SK-N-DZ (cell line): ENCODE data around the gene AUTS2.

Experiments
- DNase-seq: peaks from one replicate; pipeline ENCODE4 v3.0.0-alpha.2; 2015; ENCODE audit warnings: low spot score

The AUTS2 gene

DNA sequence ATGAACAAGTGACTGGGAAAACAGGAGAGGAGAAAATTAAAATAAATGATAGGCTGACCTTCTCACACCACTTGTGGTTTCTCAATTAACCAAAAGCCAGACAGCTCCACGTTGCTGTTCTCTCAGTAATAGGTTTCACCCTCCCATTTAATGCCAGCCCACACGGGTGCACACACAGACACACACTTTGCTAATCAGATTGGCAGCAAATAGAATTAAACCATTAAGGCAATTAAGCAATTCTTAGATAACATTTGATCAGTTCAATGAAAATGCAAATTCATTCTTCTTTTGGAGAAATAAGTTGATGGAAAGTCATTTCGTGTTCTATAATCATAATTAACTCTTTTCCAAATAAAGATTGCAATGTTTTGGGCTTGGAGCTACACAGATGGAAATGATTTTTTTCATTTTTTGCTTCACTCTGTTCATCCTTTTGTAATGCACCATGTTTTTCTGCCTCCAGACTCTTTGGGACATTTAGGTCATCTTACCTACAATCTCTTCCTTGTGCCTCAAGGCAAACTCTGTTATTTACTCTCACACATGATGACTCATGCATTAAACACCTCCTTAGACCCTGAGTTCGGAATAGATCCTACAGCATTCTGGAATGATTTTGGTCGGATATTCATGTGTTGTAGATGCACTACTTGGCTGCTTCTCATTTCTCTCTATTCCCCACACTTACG, 700.7 kb downstream of the AUTS2 start:
- DNase-seq: peak; percentile 11

DNA sequence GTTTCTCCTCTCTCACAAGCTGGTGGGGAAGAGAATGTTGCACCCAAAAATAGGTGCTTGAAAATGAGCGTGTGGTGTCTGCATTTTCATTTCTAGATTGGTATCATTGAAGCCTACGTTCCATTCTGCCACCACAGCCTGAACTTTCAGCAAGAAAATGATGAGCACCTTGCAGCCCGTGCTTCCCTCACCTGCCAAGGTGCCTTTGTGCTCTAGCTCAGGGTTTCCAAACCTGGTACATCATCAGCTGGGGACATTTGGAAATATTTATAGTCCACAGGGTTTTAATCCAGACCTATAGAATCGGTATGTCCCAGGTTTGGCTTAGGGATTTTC, 701.2 kb downstream of the AUTS2 start:
- no peak for DNase-seq

DNA sequence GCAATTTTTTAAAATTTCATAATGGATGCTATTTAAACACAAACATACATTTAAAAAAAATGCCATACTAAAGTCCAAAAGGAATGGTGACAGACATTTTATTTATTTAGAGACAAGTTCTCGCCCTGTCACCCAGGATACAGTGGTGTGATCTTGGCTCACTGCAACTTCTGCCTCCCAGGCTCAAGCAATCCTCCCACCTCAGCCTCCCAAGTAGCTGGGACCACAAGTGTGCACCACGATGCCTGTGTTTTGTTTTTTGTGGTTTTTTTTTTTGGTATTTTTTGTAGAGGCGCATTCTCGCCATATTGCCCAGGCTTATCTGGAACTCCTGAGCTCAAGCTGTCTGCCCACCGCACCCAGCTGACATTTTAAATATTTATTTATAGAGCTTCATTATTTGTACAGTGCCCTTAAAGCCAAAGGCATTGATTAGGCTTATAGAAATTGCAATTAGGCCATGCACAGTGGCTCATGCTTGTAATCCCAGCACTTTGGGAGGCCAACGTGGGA, 703.5 kb downstream of the AUTS2 start:
- DNase-seq: no peak

DNA sequence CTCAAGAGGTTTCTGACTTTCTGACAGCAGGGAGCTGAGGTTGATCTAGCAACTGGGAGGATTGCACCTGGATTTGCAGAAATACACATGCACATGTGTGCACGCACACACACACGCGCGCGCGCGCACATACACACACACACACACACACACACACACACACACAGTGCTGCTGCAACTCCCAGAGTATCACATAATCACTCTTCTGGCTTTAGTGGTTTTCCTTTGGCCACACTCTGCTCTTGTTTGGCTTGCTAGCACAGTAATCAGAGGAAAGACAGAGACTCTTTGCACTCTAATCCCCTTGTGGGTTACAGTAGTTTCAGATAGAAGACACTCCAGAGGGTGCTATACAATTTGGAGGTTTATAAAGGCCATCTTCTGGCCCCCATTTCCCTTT, 705.0 kb downstream of the AUTS2 start:
- no peak for DNase-seq

DNA sequence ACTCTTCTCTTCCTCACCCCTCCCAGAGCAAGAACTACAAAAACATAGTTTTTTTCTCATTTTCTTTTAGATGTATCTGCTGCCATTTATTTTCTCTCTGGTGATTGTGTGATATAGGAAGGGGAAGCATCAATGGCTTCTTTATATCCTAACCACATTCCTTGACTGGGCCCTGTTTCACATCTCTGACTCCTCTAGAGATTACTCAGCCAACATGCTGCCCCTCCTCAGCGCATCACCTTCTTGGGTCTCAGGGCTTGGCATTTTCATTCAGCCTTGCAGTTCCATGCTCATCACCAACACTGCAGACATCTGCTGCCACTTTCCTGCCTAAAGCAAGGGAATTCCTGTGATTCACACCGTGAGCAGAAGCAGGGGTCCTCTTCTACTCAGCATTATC, 705.5 kb downstream of the AUTS2 start:
- no peak for DNase-seq

DNA sequence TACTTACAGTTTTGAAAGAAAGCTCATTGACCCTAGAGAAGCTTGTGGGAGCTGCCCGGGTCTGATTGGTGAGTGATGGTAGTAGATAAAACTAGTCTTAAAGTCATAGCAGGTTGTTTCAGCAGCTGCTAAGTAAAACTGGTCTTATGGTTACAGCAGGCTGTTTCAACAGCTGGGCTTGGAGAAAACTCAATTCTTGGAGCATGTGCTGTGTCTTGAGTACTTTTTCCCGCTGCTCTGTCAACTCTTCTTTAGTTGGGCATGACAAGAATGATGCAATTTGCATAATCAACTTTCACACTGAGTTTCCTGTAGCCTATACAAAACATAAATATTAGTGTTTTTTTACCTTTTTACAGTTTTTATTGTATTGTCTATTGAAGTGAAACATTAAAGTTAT, 707.9 kb downstream of the AUTS2 start:
- DNase-seq: no peak

DNA sequence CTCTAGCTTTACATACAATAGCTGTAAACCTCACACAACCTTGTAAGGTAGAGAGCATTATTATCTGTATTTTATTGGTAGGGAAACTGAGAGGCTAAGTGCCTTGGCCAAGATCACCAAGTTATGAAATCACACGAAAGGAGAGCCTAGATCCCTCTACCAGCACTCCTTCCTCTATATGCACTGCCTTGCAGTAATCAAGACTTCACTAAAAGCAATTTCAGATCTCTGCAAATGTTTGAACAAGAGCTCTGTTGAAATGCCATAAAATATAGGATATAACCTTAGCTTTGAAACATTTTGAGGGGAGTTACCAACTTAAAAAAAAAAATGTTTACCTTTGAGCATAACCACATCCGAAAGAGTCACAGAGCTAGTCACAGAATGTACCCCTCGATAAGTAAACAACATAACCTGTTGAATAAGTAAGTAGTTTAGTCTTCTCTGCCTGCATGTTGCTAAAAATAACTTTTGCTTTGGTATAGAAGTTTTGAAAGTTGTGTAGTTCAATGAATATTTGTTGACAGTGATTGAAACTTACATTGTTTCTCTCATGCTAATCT, 709.4 kb downstream of the AUTS2 start:
- no peak for DNase-seq

DNA sequence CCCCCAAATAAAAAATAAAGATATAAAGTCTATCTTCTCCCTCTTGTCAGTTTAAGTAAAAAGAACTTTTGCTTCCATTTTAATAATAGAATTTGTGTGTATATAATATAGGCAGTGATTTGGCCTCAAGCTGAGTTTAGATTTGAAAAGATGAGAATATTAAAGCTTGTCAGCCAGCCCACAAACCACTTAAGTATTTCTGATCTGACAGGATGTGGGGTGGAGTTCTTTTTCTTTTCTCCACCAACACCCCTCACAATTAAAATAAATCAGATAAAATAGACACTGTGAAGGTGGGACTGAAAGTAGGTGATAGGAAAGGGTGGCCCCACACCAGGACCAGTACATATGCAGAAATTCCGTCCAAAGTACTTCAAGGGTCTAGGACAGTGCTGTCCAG, 714.1 kb downstream of the AUTS2 start:
- DNase-seq: no peak

DNA sequence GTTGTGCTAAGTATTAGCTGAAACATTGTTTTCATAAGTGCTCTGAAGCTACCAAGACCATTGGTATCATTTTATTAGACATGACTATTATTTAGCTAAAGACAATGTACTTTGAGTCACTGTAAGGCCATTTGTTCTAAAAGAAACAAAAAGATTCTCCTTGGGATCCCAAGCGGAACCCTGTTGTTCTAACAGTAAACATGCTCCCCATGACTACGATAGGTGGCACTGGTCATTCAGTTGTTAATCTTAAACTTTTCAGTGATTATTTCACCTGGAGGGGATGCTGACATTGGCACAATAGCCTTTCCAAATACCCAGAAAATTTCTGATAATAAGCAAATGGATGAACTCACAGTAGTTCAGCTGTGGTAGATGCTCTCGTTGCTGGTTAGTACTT, 715.0 kb downstream of the AUTS2 start:
- no peak for DNase-seq

DNA sequence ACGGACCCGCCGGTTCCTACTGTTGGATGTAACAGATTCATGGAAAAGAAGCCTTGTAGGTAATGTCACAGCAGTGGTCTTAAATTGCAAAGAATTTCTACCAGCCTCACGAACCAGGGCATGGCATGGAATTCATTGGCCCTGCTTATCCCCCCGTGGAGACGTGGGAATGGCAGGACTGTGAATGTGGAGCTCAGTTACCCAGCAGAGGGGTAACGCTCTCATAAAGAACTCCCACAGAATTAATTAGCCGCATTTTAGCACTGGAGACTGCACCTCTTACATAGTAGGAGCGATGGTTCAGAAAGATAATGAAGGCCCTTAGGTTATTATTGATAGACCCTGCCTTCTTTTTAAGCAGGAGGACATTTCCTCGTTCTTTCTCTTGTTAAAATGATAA, 715.4 kb downstream of the AUTS2 start:
- no peak for DNase-seq

DNA sequence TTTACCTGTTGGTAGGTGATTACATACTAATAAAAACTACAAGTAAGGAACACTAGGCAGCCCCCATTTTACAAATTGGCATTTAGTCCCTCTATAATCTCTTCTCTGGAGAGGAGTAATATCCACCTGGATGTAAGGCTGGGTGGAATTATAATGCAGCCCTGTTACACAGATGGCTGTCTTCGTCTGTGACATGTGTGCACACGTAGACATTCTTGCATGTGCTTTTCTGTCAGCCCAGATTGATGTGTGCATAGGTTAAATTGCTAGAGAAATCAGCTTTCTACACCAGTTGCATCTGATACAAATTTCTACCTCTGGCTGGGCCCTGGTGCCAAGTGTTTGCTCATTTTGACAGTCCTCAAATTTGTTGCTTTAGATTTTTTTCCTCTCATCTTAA, 715.9 kb downstream of the AUTS2 start:
- DNase-seq: no peak

DNA sequence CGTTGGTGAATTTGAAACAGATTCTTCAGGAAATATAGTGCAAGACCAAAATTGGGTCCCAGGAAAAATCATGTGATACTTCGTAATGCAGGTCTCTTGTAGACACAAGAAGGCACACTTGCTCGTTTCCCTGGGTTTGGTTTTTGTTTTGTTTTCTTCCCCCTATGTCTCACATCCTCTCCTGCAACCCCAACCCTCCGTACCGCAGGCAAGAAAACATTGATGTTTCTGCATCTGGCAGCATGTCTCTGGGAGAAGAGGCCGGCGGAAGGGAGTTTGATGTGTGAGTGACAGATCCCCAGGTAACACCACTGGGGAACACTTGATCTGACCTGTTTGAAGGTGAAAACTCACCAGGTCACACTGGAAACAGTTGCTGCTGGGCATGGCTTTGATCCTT, 718.5 kb downstream of the AUTS2 start:
- DNase-seq: no peak

DNA sequence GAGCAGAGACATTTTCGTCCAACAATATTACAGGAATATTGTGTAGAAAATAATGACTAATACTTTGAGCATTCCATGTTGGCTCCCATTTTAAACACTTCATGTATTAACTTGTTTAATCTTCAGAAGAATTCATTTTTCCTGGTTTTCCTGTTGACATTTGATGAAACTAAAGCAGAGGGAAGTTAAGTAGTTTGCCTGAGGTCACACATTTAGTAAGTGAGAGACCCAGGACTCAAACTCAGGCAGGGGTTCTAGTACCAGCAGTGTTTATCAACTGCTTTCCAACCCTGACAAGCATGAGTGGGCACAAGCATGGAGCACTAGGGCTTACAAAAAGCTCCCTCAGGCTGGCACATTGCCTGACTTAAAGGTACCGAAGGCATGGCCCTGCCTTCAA, 719.1 kb downstream of the AUTS2 start:
- no peak for DNase-seq

DNA sequence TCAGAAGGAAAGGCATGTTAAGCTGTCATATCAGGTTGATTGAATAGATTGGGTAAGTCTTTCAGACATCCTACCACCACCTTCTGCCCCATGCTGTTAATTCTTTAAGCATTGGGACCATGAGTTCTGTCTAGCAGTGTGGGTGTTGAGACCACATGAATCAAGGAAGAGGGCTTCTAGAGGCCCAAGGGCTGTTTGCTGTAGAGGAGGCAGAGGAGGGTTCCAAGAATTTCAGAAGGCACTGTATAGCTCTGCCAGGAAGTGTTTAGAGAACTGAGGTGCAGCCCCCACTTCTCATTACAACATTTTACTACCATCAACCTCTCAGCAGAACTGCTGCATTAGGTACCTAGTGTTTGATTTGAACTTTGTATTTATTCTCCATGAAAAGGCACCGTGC, 720.2 kb downstream of the AUTS2 start:
- no peak for DNase-seq

DNA sequence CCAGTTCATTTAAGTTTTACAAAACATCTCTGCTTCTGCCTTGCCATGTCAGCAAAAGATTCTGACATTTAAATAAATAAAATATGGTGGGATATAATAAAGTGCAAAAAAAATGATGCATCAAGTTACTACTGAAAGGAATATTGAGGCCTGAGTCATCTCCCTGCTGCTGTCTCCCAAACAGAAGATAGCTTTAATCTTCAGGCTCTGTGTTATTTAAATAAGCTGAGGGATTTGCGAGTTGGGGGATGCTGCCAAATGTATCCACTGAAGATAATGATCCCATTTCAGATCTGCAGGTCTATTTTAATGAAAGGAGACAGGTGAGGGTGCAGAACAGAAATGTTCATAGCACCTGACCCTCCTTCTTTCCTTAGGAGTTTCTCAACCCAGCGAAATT, 720.8 kb downstream of the AUTS2 start:
- DNase-seq: no peak

DNA sequence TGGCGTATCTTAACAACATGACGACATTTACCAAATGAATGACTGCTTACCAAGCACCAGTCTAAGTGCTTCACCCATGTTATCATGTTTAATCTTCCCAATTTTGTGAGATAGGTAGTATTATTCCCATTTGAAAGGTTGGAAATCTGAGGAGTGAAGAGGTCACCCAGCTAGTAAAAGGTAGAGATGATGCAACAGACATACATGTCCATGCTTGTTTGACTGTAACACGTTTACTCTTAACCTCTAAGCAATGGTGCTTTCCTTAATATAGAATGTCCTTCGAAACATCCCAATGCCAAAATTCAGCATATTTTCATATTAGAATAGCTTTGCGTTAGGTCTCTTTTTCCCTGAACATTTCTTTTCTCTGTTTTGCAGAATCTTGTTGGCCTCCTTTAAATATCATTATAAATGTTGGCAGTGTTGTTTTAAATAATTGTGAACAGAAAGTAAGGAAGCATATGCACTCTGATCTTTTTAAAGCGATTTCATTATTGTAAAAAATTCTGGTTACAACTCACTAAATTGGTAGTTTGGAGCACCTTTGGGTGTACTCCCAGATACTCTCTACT, 722.8 kb downstream of the AUTS2 start:
- no peak for DNase-seq

DNA sequence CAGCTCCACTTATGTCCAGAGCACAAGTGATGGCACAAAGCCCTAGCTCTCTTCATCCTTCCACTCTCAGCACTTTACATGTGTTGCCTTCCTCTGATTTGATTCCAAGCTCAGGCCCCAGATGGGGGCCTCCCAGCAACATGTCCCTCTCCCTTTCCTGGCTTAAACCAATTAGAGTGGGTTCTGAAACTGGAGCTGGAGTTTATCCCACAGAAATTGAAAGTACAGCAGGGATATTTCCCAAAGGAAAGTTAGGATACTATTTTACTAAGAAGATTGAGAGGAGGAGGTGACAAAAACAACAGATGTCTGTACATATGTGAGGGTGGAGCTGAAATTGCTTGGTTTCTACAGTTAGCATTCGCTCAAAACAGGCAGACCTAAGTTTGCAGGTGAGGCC, 724.6 kb downstream of the AUTS2 start:
- DNase-seq: peak; percentile 37

DNA sequence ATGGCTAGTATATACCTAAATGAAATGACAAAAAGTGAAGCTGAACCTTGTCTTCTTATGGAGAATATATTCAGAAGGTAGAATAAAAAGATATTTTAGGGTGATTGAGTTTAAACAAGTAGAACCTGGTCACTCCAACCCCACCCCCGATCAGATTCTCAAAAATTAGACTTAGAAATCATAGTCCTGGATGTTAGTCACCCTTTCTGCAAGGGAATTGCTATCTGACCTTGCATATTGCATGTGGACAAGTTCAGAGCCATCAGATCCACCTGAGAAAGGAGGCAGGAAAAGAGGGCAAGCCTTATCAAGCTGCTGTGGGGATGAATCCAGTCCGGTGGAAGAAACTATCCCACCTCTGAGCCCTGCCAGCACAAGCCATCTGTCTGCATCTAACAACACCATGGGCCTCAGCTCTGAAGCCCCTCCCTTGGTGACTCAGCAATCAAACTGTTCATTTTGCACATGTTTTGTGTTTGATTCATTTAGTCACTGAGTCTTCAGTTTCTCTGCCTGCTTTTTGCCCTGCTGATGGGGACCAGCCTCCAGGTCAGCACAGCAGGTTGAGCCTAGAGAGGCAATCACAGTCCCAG, 727.3 kb downstream of the AUTS2 start:
- DNase-seq: peak; percentile 43

DNA sequence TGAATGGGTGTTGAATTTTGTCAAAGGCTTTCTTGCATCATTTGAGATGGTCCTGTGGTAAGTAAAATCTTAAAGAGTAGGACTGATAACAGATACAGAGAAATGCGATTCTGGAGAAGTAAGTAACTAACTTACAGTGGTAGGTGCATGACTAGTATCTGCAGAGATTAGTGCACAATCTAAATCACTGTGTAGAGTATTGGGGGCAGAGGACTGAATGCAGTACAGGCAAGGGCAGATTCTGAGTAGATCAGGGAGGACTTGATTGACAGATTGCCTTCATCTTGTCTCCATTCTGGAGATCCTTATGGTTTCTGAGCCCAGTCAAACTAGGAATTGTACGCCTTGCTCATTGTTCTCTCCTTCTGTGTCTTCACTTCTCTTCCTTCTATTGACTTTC, 736.0 kb downstream of the AUTS2 start:
- no peak for DNase-seq

DNA sequence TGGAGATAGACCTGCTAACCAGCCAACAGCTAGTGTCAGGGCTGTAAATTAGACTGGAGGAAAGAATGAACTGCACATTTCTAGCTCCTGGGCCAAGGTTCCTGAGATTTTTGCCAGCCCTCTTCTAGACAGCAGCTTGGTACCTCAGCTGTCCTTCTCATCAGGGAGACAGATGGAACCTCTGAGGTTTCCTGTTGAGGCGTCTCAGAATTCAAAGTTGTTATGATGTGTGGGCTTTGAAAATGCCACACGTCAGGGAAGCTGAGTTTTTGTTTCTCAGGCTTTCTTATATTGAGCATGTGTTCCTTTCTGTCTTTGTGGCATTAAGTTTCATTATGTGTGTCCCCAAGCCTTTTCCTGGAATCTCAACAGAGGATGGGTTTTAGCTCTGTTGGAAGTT, 736.6 kb downstream of the AUTS2 start:
- DNase-seq: no peak

DNA sequence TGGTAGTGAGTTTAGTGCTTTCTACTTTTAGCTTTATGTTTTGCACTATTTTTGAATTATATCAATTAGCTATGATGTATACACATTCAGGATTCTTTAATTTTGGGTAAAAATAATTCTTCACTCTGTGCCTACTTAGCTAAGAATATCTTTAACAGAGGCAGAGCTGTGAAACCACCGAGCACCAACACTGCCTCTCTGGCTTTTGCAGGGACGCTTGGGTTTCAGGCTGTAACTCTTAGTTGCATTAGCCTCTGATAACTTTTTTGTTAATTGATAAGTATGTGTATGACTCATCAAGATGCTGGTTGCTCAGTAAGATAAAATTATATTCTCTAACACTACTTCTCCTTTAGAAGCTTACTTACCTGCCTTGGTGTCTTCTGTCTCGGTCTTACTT, 738.3 kb downstream of the AUTS2 start:
- no peak for DNase-seq

DNA sequence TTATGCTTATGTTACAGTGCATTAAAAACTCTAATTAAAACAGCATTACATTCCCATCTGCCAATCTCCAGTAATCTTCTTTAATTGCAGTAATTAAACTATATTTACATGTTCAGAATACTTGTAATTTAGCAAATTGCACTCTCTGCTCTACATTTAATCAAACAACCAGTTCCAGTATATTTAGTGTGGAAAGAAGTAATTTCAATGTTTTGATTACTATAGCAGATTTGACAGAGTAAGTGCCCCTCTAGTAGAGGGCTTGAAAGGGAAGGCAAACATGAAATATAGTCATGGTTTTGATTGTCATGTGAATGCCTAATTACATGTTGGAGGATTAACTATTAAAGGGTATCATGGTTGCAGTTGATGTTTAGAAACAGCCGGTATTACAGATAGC, 739.7 kb downstream of the AUTS2 start:
- no peak for DNase-seq

DNA sequence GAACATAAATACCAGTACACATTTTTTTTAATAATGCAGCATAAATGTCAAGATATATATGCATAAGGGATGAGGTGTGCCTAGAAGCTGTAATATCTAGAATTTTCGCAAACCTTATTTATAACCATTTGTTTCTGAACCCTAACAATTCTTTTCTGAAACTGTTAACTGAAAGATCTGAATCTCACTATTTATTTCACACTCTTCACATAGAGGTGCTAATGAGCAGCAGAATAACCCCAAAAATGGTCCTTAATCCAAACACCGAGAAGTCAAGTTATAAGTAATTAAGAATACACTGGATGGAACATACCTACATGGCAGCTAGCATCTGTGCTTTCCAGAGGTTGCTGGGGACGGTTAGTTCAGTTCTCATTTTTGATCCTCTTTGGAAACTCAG, 742.0 kb downstream of the AUTS2 start:
- DNase-seq: no peak
